Measurements from ENCODE around the gene NOTUM.

NOTUM gene

DNA sequence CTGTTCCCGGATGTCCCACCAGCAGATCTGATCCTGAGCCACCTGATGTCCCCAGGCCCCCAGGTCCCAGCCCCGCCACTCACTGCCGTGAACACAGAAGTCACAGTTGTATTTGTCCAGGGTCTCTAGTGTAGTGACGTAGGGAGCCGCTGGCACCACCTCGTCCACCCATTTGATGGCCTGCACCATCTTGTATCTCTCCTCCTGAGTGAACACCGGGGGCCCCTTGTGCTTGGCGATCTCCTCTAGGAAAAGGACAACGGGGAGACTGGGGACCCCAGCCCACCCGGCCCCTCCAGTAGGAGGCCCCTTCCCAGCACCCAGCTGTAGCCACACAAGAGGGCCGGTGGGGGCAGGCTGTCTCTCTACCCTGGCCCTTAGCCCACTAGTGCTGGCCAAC lies 52.2 kb downstream of the NOTUM start:
- DNase-seq, result no peak

DNA sequence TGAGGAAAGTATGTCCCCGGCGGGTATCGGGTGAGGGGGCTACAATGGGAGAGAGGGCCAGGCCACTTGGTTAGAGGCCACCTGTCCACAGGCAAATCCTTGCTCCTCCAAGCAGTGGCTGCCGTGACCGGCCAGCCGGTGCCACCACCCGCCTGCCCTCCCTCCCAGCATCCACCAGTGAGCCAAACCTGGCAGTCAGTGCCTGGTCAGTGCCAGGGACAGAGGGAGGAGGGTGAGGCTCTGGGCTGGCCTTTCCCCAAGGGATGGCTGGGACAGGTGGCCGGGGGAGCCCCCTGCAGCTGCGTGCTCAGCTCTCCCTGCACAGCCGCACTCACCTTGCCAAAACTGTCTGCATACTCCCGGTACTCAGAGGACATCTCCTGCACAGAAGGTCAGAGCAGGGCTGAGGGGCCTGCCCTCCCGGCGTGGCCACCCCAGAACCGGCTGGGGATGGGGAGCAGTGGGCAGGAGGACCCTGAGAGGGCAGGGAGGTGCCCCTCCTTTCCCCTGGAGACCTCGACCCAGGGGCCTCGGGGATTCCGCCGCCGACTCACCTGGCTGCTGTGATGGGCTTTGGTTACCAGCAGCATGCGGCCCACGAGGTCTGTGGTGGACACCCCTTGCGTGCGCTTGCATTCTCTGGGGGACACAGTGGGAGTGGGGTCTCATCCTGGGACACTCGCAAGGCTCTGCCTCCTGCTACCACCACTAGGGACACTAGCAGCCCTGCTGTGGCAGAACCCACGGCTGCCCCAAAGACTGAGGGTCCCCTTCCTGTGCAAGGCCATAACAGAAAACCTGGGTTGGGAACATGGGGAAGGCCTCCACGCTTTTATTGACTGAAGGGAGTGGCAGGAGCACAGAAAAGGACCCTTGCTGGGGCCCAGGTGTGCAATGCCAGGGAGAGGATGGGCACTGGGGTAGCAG lies 53.5 kb downstream of the NOTUM start:
- no peak for DNase-seq

DNA sequence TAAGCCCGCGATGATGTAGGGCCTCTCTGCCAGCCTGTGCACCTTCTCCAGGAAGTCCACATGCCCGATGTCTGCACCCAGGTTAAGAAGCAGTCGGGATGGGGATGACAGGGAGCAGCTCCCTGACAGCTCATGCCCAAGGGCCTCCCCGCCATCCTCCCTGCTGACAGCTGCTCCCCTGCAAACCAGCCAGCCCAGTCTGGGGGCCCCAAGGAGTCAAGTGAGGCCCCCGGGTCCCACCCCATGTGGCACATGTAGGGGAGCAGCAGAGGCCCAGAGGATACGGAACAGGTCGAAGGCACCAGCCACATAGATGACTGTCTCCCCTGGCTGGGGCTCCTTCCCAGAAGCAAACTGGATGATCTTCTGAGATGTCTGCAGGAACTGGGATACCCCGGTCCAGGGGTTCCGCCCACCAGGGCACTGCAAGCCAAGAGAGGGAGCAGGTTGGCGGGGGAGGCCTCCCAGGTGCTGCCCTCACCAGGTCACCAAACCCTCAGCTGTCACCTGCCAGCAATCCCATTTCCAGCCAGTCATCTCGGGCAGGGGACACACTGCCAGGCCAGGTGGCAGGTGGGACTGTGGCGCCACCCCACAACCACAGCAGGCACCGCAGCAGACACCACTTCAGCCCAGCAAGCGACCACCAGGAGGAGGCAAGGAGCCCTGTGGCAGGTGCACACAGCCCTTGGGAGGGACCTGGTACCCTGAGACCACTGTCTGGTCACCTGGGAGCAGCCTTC lies 54.3 kb downstream of the NOTUM start:
- DNase-seq, result no peak

DNA sequence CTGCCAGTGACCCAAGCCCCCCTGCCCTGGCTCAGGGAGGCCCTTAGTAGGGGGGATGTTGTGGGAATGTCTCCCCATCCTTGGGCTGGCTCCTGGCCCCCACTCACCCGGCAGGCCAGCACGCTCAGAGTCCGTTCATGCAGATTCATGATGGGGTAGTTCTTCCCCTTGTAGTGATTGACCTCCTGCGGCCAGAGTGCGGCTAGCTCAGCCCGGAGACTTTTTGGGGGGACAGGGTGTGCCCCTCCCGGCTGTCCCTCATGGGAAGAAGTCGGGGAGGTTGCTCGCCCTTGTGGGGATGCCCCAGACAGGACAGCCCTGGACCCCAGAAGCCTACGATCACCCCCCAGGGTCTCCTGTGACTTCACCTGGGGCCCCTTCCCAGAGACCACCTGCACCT lies 55.0 kb downstream of the NOTUM start:
- no peak for DNase-seq

DNA sequence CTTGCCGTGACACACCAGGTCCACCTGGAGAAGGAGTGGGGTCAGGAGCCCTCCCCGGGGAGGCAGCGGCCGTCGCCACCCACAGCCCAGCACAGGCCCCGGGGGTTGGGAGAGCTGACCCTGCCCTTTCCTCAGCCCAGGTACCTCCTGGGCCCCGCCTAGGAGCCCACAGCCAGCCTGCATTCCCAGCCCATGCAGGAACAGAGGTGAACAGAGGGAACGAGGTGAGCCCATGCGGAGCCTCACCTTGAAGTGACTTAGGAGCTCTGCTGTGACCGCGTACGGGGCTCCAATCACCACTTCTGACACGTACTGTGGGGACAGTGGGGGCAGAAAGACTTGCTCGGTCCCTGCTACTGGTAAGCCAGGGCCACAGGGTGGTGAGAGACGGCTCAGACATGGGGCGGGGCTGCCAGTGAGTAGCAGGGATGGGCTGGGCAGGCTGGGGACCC lies 55.5 kb downstream of the NOTUM start:
- DNase-seq, result no peak

DNA sequence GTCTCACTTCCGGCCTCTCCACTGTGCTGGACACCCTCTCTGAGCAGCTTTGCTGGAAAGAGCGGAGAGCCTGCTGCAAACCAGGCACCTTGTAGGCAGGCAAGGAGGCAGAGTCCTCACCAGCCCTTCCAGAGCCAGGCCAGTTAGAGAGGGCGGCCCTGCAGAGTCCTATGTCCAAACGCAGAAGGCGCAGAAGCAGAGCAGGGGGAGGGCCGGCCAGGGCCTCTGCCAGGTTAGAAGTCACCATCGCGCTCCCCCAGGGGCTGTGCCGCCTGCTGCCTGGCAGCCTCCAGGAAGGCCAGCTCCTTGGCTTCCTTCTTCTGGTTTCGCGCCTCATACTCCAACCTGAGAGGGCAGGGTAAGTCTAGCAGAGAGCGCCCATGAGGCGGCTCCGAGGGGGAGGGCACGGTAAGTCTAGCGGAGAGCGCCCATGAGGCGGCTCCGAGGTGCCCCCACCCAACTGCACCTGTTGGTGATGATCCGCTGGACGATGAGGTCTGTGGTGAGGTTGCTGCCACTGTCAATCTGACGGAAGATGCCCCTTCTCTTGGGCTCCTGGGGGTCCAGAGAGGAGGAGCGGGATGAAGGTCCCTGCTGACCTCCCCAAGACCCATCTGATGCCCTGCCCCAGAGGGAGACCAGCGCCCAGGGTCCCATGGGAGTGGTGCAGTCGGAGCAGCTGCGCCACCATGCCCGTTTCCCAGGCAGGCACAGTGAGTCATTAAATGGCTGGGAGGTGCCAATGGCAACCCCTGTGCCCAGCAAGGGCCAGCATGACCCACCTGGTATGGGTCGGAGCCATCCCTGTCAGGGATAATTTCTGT lies 56.2 kb downstream of the NOTUM start:
- no peak for DNase-seq

DNA sequence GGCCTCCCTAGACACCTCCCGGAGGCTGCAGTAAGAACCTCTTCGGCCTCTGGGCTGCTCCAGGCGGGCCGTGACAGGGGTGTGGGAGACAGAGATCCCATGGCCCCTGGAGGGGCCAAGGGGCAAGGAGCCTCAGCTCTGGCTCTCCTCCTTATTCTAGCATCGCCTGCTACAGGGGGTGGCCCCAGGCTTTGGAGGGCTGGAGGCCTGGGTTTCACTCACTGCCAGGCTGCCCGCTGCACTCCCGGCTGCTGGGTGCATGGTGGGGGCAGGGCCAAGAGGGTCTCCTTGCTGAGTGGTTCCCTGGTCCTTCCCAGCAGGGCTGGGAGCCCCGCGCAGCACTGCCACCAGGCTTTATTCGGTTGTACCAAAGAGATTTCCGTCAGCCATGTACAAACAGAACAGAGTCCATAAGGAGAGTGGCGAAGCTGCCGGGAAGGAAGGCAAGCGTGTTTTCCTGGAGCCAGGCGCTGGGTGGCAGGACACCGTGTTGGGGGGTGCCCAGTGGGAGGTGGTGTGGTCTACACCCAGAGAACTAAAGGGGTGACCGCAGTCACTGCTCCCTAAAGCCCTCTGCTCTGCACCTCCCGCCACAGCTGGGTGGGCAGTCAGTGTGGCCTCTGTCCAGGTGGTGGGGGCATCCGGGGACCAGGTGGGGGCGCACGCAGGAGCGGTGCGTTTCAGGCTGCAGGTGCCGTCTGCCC lies 56.9 kb downstream of the NOTUM start:
- DNase-seq, result no peak

DNA sequence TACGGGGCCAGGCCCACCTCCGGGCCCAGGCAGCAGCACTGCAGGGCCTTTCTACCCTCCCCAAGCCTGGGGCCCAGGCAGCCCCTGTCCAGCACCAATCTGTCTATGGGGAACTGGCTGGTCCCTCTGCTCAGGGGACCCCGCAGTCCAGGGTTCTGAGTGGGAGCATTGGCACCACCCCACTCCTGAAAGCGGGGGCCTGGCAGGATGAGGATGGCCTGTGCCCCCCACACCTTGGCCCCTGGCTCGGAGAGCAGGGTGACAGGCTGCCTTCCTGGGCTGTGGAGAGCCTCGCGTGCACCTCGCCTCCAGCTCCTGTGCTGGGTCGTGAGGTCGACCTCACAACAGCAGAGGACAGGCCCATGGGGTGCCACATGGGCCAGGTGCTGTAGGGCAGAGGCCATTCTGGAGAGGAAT lies 57.6 kb downstream of the NOTUM start:
- DNase-seq, result no peak

DNA sequence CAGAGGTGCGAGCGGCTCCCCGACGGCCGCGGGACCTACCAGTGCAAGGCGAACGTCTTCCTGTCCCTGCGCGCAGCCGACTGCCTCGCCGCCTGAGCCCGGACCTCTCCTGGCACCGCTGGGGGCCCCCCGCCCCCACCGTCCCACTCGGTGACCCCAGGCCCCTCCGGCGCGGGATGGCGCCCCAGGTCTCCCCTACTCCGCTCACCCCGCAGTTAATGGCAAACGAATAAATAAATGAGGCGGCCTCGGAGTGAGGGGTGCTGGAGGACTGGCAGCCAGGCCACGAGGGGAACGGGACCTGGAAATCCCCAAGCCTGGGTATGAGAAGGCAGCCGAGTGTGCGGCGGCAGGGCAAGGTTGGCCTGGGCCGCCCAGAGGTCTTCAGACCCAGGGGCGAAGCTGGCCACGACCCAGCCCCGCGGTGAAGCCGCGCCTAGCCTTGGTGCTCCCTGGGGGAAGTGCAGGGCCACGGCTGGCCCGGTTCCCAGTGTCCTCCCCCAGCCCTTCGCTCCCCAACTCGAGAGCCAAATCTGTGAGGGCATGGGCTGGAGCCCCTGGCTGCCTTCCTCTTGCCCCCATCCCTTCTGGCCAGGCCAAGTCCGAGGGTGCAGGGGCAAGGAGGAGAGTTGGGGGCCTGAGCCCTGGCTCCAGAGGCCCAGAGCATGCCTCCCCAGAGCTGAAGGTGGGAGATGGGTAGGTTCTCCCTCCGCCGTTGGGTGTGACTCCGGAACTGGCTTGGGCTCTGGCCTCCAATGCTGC lies 58.2 kb downstream of the NOTUM start:
- DNase-seq, result no peak
